Measurements from ENCODE around the gene MFF. TPM values are rescaled to one million over a fixed set of nuclear protein-coding genes. Genes with fewer than 3 reads are reported as not detected.

Gene MFF
- total RNA-seq, 2 donors from 2014 or later, result 93.1 to 116 TPM

DNA sequence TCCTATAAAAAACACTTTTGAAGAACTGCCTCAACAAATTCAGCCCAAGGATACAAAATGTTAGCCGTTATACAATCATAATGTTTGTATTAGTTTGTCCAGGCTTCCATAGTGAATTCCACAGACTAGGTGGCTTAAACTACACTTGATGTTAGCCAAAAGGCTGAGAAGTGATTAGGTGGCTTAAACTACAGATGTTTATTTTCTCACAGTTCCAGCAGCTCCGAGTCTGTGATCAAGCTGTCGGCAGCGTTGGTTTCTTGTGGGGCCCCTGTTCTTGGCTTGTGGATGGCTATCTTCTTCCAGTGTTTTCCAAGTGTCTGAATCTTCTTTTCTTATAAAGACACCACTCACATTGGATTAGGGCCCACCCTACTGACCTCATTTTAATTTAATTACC lies 31.5 kb upstream of the MFF start:
- Histone ChIP-seq H3K36me3 (no peaks in the 10 kb centered on the region), H3K27ac (no peak overlapping the region), H3K4me1 (no peaks in the 10 kb centered on the region), H3K4me3 (no peak overlapping the region), H3K27me3 (no peaks in the 10 kb centered on the region), H3K9me3 (no peaks in the 10 kb centered on the region)
- no peak for DNase-seq (ENCODE audit: low spot score)
- TF ChIP-seq, protein P1, sequence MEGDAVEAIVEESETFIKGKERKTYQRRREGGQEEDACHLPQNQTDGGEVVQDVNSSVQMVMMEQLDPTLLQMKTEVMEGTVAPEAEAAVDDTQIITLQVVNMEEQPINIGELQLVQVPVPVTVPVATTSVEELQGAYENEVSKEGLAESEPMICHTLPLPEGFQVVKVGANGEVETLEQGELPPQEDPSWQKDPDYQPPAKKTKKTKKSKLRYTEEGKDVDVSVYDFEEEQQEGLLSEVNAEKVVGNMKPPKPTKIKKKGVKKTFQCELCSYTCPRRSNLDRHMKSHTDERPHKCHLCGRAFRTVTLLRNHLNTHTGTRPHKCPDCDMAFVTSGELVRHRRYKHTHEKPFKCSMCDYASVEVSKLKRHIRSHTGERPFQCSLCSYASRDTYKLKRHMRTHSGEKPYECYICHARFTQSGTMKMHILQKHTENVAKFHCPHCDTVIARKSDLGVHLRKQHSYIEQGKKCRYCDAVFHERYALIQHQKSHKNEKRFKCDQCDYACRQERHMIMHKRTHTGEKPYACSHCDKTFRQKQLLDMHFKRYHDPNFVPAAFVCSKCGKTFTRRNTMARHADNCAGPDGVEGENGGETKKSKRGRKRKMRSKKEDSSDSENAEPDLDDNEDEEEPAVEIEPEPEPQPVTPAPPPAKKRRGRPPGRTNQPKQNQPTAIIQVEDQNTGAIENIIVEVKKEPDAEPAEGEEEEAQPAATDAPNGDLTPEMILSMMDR (IDR thresholded peaks at IDR 0.05), result no peak

DNA sequence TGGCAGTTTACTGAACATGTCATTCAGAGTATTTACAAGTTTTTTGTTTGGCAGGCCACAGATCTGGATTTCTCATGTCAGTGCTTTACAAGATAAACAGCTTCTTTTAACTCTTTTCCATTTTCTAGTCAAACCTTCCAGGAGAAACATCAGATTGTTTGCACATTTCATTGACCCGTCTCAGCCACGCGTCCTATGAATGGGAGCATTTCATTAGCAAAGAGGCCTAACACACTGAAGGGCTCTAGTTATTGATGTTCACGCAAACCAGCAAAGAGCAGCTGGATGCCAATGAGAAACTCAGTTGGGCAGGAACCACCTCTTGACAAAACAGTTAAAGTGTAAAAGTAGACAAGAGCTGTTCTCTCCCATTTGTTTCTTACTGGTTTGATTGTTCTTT lies 29.2 kb upstream of the MFF start:
- no peak for DNase-seq (ENCODE audit: low spot score)
- H3K27me3 ChIP-seq, result no peaks in the 10 kb centered on the region
- H3K27ac ChIP-seq, result no peak overlapping the region
- H3K4me1 ChIP-seq, result no peaks in the 10 kb centered on the region
- TF ChIP-seq, protein P1 (IDR thresholded peaks at IDR 0.05), result no peak
- no peaks in the 10 kb centered on the region for H3K9me3 ChIP-seq
- no peaks in the 10 kb centered on the region for H3K36me3 ChIP-seq
- no peak overlapping the region for H3K4me3 ChIP-seq

DNA sequence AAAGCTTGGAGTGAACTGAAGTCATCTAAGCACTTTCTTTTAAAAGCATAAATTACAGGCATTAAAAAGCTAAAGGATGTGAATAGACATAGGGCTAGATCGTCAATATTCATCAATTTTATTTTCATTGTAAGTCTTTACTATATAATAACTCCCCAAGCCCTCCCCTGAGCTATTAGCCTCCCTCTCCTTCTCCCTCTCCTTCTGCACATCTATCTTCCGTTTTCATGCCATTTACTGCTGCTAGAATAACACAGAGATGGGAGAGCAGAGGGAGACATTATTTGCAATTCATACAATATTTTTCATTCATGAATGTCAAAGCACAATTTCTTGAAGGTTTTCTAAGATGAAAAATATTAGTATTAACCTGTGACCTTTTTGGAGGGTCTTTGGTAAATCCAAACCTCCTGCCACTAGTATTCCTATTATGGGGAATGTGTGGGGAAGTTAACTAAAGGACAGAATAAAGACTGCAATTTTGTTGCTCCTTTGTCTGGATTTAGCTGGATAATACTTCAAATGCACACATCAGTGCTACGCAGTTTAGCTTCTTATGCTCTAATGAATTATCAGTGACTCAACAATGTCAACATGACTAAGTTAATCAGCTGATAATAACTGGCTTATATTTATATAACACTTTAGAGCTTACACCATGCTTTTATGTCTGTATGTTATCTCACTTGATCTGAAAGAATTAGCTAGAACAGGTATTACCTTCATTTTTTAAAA lies 28.2 kb upstream of the MFF start:
- TF ChIP-seq, protein P1 (IDR thresholded peaks at IDR 0.05), result no peak
- DNase-seq (ENCODE audit: low spot score), result no peak
- Histone ChIP-seq H3K27ac (no peak overlapping the region), H3K9me3 (no peaks in the 10 kb centered on the region), H3K4me1 (no peaks in the 10 kb centered on the region), H3K27me3 (no peaks in the 10 kb centered on the region), H3K36me3 (no peaks in the 10 kb centered on the region), H3K4me3 (no peak overlapping the region)

DNA sequence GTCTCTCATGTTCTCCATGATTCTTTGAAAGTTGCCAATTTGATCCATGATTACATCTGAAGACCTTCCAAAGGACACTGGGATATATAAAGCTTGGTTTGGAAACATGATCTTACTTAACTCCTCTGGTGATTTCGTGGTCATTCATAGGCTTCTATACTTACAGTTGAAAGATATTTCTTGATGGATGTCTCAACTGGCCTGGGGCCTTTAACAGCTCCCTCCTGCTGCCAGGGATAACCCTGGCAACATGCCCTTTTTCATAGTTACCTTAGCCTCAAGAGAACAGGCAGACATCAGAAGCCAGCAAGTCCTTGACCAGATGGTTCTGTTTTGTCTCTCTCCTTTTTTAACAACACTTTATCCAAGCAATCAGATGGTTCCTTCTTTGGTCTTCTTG lies 23.5 kb upstream of the MFF start:
- Histone ChIP-seq H3K4me1 (no peaks in the 10 kb centered on the region), H3K36me3 (no peaks in the 10 kb centered on the region), H3K27me3 (no peaks in the 10 kb centered on the region), H3K4me3 (no peak overlapping the region), H3K9me3 (no peaks in the 10 kb centered on the region), H3K27ac (no peak overlapping the region)
- no peak for DNase-seq (ENCODE audit: low spot score)
- TF ChIP-seq, protein P1 (IDR thresholded peaks at IDR 0.05), result no peak

DNA sequence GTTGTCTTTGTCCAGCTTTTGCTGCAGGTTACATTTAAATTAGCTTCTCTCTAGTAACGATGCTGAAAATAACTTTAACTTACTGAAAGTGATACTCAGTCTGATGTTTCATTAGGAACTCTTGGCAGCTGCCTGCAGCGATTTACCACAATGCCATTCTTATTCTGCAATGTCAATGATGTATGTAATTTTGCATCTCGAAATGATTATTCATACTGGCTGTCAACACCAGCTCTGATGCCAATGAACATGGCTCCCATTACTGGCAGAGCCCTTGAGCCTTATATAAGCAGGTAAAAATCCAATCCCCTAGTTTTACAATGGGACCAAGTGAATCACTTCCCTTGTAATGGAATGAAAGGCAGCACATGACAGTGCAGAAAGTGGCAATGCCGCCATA lies 16.3 kb upstream of the MFF start:
- no peaks in the 10 kb centered on the region for H3K36me3 ChIP-seq
- no peaks in the 10 kb centered on the region for H3K9me3 ChIP-seq
- TF ChIP-seq, protein P1 (IDR thresholded peaks at IDR 0.05), result no peak
- no peaks in the 10 kb centered on the region for H3K27me3 ChIP-seq
- no peaks in the 10 kb centered on the region for H3K4me1 ChIP-seq
- no peak for DNase-seq (ENCODE audit: low spot score)
- H3K27ac ChIP-seq, result no peak overlapping the region
- H3K4me3 ChIP-seq, result no peak overlapping the region

DNA sequence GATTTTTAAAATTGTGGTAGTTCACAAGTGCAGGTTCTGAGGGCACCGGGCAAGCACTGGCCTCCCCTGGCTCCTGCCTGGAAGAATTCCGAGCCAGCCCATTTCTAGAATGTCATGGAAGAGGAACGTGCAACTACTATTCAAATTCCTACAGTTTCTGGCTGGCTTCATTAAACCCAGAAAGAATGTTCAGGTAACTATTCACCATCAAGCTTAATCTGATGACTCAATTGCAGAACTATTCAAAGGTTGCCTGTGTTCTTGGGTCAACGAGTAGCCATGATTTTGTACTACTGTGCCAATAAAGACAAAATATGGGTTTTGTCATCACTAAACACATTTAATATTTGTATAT lies 14.3 kb upstream of the MFF start:
- Histone ChIP-seq H3K4me1 (no peaks in the 10 kb centered on the region), H3K4me3 (no peak overlapping the region), H3K27me3 (no peaks in the 10 kb centered on the region), H3K9me3 (no peaks in the 10 kb centered on the region), H3K27ac (no peak overlapping the region), H3K36me3 (no peaks in the 10 kb centered on the region)
- TF ChIP-seq, protein P1 (IDR thresholded peaks at IDR 0.05), result no peak
- DNase-seq (ENCODE audit: low spot score), result no peak
